HG02852 (cell line): ENCODE results near the gene NUP50.

Experiments used
- ATAC-seq: cut with Tn5 transposase; IDR thresholded peaks from one replicate; pipeline ENCODE4 v1.9.1; 2021; ENCODE audit warnings: mild to moderate bottlenecking, moderate library complexity; ENCODE audit not compliant: unreplicated experiment

Gene NUP50

GRCh38 chr22:45163451-45164269 is at the start of gene NUP50:
NUP50 (plus strand) TSS chr22:45163925; CDS start chr22:45168178, 4,253 bp downstream.
- peak; percentile 75 for ATAC-seq

- ATAC-seq = no peak
Observed at GRCh38 chr22:45120440-45120839, 43.3 kb upstream of the NUP50 start.

GRCh38 chr22:45120931-45121330 is 42.8 kb upstream of the NUP50 start:
- no peak for ATAC-seq

- ATAC-seq = no peak
Observed at GRCh38 chr22:45124176-45124847, 39.4 kb upstream of the NUP50 start.

- ATAC-seq = no peak
Observed at GRCh38 chr22:45125188-45125587, 38.5 kb upstream of the NUP50 start.

GRCh38 chr22:45127866-45128265 is 35.9 kb upstream of the NUP50 start:
- no peak for ATAC-seq

- ATAC-seq = no peak
Observed at GRCh38 chr22:45129703-45130524, 33.8 kb upstream of the NUP50 start.

GRCh38 chr22:45130891-45131290 is 32.8 kb upstream of the NUP50 start:
- no peak for ATAC-seq

- ATAC-seq = no peak
Observed at GRCh38 chr22:45131749-45132148, 32.0 kb upstream of the NUP50 start.

- no peak for ATAC-seq
Observed at GRCh38 chr22:45134313-45134712, 29.4 kb upstream of the NUP50 start.

GRCh38 chr22:45136594-45136993 is 27.1 kb upstream of the NUP50 start:
- ATAC-seq = no peak

- ATAC-seq = no peak
Observed at GRCh38 chr22:45139693-45140092, 24.0 kb upstream of the NUP50 start.

GRCh38 chr22:45142376-45142775 is 21.3 kb upstream of the NUP50 start:
- ATAC-seq = no peak

- ATAC-seq = no peak
Observed at GRCh38 chr22:45144916-45145315, 18.8 kb upstream of the NUP50 start.

- ATAC-seq = no peak
Observed at GRCh38 chr22:45149671-45150070, 14.1 kb upstream of the NUP50 start.

GRCh38 chr22:45150139-45150538 is 13.6 kb upstream of the NUP50 start:
- no peak for ATAC-seq

- ATAC-seq = no peak
Observed at GRCh38 chr22:45151503-45151902, 12.2 kb upstream of the NUP50 start.

- ATAC-seq = no peak
Observed at GRCh38 chr22:45154383-45154782, 9.3 kb upstream of the NUP50 start.

GRCh38 chr22:45155050-45155840 is 8.5 kb upstream of the NUP50 start:
- no peak for ATAC-seq

- ATAC-seq = no peak
Observed at GRCh38 chr22:45157907-45158306, 5.8 kb upstream of the NUP50 start.
